H1 (cell line): ENCODE measurements around the gene MRPL54. TPM values are rescaled to one million over a fixed set of nuclear protein-coding genes. Genes with fewer than 3 reads are reported as not detected.

Experiments used
- CTCF ChIA-PET: fragments of 300-600 bp; sonication (Branson Sonifier 250); formaldehyde crosslinking; loops from one replicate; lab custom pipeline; 2021; ENCODE audit not compliant: partially characterized antibody; lab: Charles Lee
- POLR2A ChIA-PET: fragments of 300-600 bp; sonication (Branson Sonifier 250); formaldehyde crosslinking; loops from one replicate; lab custom pipeline; 2021; ENCODE audit warnings: inconsistent platforms; ENCODE audit not compliant: partially characterized antibody; lab: Charles Lee
- DNase-seq, 2 experiments: peaks; one replicate each; pipeline versions ENCODE4 v3.0.0 to v3.0.0-alpha.2; 2010 to 2022; ENCODE audit warnings: low spot score in 2 of 2, low read depth in 1 of 2, mixed read lengths in 1 of 2
- FAIRE-seq: peaks from 2 replicates; lab custom pipeline; 2011; peaks lifted over from hg19 to GRCh38; lab: Jason Lieb, UNC
- H2AFZ ChIP-seq: 2 replicates; pipeline ENCODE4 v1.8.1; 2012; ENCODE audit warnings: low read length, inconsistent platforms
- H2AK5ac ChIP-seq: 2 replicates; pipeline ENCODE4 v1.6.1; 2013; ENCODE audit warnings: low read depth, low read length
- H2BK120ac ChIP-seq: replicated peaks from 2 replicates; pipeline ENCODE3; 2013; ENCODE audit warnings: low read depth, low read length, inconsistent platforms
- H2BK12ac ChIP-seq: 2 replicates; pipeline ENCODE4 v1.6.1; 2013; ENCODE audit warnings: low read depth, low read length
- H2BK15ac ChIP-seq: 2 replicates; pipeline ENCODE4 v1.6.1; 2013; ENCODE audit warnings: low read length
- H2BK20ac ChIP-seq: 2 replicates; pipeline ENCODE4 v1.6.1; 2013; ENCODE audit warnings: low read length
- H2BK5ac ChIP-seq: 2 replicates; pipeline ENCODE4 v1.6.1; 2013; ENCODE audit warnings: low read depth, low read length
- H3K14ac ChIP-seq: 2 replicates; pipeline ENCODE4 v1.6.1; 2013; ENCODE audit warnings: inconsistent platforms; ENCODE audit not compliant: insufficient read length
- H3K18ac ChIP-seq: 2 replicates; pipeline ENCODE4 v1.6.1; 2013; ENCODE audit warnings: low read length; ENCODE audit errors: extremely low read depth
- H3K23ac ChIP-seq: 2 replicates; pipeline ENCODE4 v1.6.1; 2013; ENCODE audit warnings: inconsistent platforms; ENCODE audit not compliant: insufficient read length
- H3K23me2 ChIP-seq: 2 replicates; pipeline ENCODE4 v1.6.1; 2013; ENCODE audit warnings: low read depth, low read length
- H3K27ac ChIP-seq: 2 replicates; pipeline ENCODE4 v1.6.1; 2011; ENCODE audit warnings: low read depth, low read length, inconsistent platforms
- H3K27me3 ChIP-seq, 4 experiments: replicated peaks in 1 of 4; 1 replicate in 1 of 4; 2 replicates in 3 of 4; pipeline versions ENCODE4 v1.6.1 to v1.8.1; 2011 to 2013; ENCODE audit warnings: low read length in 3 of 4, mild to moderate bottlenecking in 3 of 4, inconsistent platforms in 2 of 4, mixed read lengths in 2 of 4, moderate library complexity in 1 of 4; ENCODE audit not compliant: control insufficient read depth in 3 of 4, insufficient read depth in 3 of 4; ENCODE audit errors: extremely low read depth in 1 of 4
- H3K36me3 ChIP-seq, 4 experiments: 2 replicates each; pipeline versions ENCODE4 v1.6.1 to v1.8.1; 2011 to 2013; ENCODE audit warnings: mild to moderate bottlenecking in 4 of 4, low read length in 3 of 4, moderate library complexity in 2 of 4, control low read depth in 1 of 4, inconsistent platforms in 1 of 4; ENCODE audit not compliant: insufficient read depth in 4 of 4, control insufficient read depth in 2 of 4
- H3K4ac ChIP-seq: replicated peaks from 2 replicates; pipeline ENCODE3; 2013; ENCODE audit warnings: low read length, low read depth, mixed read lengths, inconsistent platforms; ENCODE audit not compliant: insufficient read length
- H3K4me1 ChIP-seq, 4 experiments: replicated peaks in 1 of 4; 1 replicate in 1 of 4; 2 replicates in 3 of 4; pipeline versions ENCODE4 v1.6.1 to v1.8.1; 2011 to 2013; ENCODE audit warnings: low read length in 3 of 4, inconsistent platforms in 2 of 4, mixed read lengths in 1 of 4; ENCODE audit not compliant: insufficient read depth in 4 of 4, control insufficient read depth in 3 of 4
- H3K4me2 ChIP-seq, 2 experiments: 2 replicates each; pipeline versions ENCODE4 v1.6.1 to v1.8.1; 2011 to 2013; ENCODE audit warnings: low read depth in 2 of 2, low read length in 2 of 2, control low read depth in 1 of 2, inconsistent platforms in 1 of 2, mild to moderate bottlenecking in 1 of 2; ENCODE audit not compliant: insufficient read depth in 1 of 2
- H3K4me3 ChIP-seq, 4 experiments: fragments of 200-600, 300-600 bp in 1 of 4; sonication (generic), shearing (Covaris generic), sonication (Bioruptor Twin) in 1 of 4; 2 replicates each; pipeline versions ENCODE4 v1.5.1 to v1.8.1; 2011 to 2016; ENCODE audit warnings: low read length in 4 of 4, low read depth in 3 of 4, control low read depth in 2 of 4, inconsistent platforms in 2 of 4, mild to moderate bottlenecking in 2 of 4, mixed read lengths in 1 of 4, moderate library complexity in 1 of 4; ENCODE audit not compliant: insufficient read depth in 2 of 4; ENCODE audit errors: extremely low read depth in 1 of 4
- H3K56ac ChIP-seq: replicated peaks from 2 replicates; pipeline ENCODE3; 2013; ENCODE audit warnings: low read depth, mild to moderate bottlenecking, mixed read lengths, low read length, inconsistent platforms; ENCODE audit not compliant: insufficient read length
- H3K79me1 ChIP-seq: 2 replicates; pipeline ENCODE4 v1.6.1; 2013; ENCODE audit warnings: low read depth, low read length, control low read depth
- H3K79me2 ChIP-seq, 2 experiments: 2 replicates each; pipeline versions ENCODE4 v1.6.1 to v1.8.1; 2012 to 2013; ENCODE audit warnings: low read length in 2 of 2, mild to moderate bottlenecking in 2 of 2, inconsistent platforms in 1 of 2; ENCODE audit not compliant: insufficient read depth in 2 of 2, control insufficient read depth in 1 of 2
- H3K9ac ChIP-seq, 4 experiments: replicated peaks in 1 of 4; 1 replicate in 1 of 4; 2 replicates in 3 of 4; pipeline versions ENCODE4 v1.6.1 to v1.8.1; 2011 to 2013; ENCODE audit warnings: low read depth in 3 of 4, low read length in 3 of 4, control low read depth in 2 of 4, mild to moderate bottlenecking in 2 of 4, moderate library complexity in 2 of 4, inconsistent platforms in 1 of 4; ENCODE audit errors: extremely low read depth in 1 of 4
- H3K9me3 ChIP-seq, 2 experiments: 2 replicates each; pipeline versions ENCODE4 v1.6.1 to v1.8.1; 2012 to 2013; ENCODE audit warnings: mild to moderate bottlenecking in 2 of 2, moderate library complexity in 2 of 2, control low read depth in 1 of 2, inconsistent platforms in 1 of 2, low read depth in 1 of 2, low read length in 1 of 2, mixed read lengths in 1 of 2; ENCODE audit not compliant: insufficient read depth in 2 of 2
- H4K20me1 ChIP-seq, 2 experiments: replicated peaks in 1 of 2; 2 replicates each; pipeline versions ENCODE3 to v1.8.1; 2011 to 2013; ENCODE audit warnings: inconsistent platforms in 2 of 2, low read length in 2 of 2, mild to moderate bottlenecking in 1 of 2; ENCODE audit not compliant: insufficient read depth in 2 of 2, control insufficient read depth in 1 of 2
- H4K5ac ChIP-seq: 2 replicates; pipeline ENCODE4 v1.6.1; 2013; ENCODE audit warnings: low read length, low read depth, mixed read lengths, inconsistent platforms; ENCODE audit not compliant: insufficient read length
- H4K8ac ChIP-seq: 2 replicates; pipeline ENCODE4 v1.8.0; 2013; ENCODE audit warnings: mild to moderate bottlenecking, moderate library complexity, low read length, inconsistent platforms; ENCODE audit not compliant: insufficient read depth; ENCODE audit errors: extremely low read depth
- H4K91ac ChIP-seq: replicated peaks from 2 replicates; pipeline ENCODE3; 2013; ENCODE audit warnings: low read length, mixed read lengths, inconsistent platforms; ENCODE audit not compliant: insufficient read length
- BACH1 ChIP-seq: IDR thresholded peaks from 2 replicates; pipeline ENCODE4 v1.6.1; 2012; ENCODE audit warnings: low read length, improper control_type of control experiment
- CBX5 ChIP-seq: fragments of 300-800, 300-1000 bp; sonication (generic); IDR thresholded peaks from 2 replicates; pipeline ENCODE4 v1.7.1; 2016; ENCODE audit warnings: antibody characterized with exemption, low read length, low read depth
- CHD1 ChIP-seq: IDR thresholded peaks from 2 replicates; pipeline ENCODE4 v1.6.1; 2012; ENCODE audit warnings: low read depth, low read length, improper control_type of control experiment
- CREB1 ChIP-seq: IDR thresholded peaks from 2 replicates; pipeline ENCODE4 v1.6.1; 2012; ENCODE audit warnings: inconsistent platforms
- CTBP2 ChIP-seq: IDR thresholded peaks from 2 replicates; pipeline ENCODE4 v1.7.0; 2011; ENCODE audit warnings: borderline replicate concordance, mild to moderate bottlenecking, moderate library complexity, mixed read lengths, low read length; ENCODE audit not compliant: insufficient read depth, insufficient read length
- EGR1 ChIP-seq: IDR thresholded peaks from 2 replicates; pipeline ENCODE4 v1.6.1; 2011; ENCODE audit warnings: low read depth, low read length, borderline replicate concordance
- PHF8 ChIP-seq: fragments of 200-600 bp; sonication (generic); conservative IDR thresholded peaks from 2 replicates; pipeline ENCODE4 v1.7.1; 2012; ENCODE audit warnings: low read depth, mild to moderate bottlenecking, inconsistent platforms, low read length, moderate library complexity
- POLR2AphosphoS5 ChIP-seq: IDR thresholded peaks from 2 replicates; pipeline ENCODE4 v1.6.1; 2011; ENCODE audit warnings: low read depth, low read length
- POU5F1 ChIP-seq: IDR thresholded peaks from 2 replicates; pipeline ENCODE4 v1.6.1; 2011; ENCODE audit warnings: low read depth, mild to moderate bottlenecking, low read length, moderate library complexity
- RAD21 ChIP-seq, 2 experiments: IDR thresholded peaks in 1 of 2; conservative IDR thresholded peaks in 1 of 2; 2 replicates each; pipeline ENCODE4 v1.6.1; 2011; ENCODE audit warnings: low read depth in 2 of 2, low read length in 2 of 2, improper control_type of control experiment in 1 of 2, inconsistent platforms in 1 of 2, mild to moderate bottlenecking in 1 of 2, moderate library complexity in 1 of 2
- TAF1 ChIP-seq: IDR thresholded peaks from 2 replicates; pipeline ENCODE4 v1.6.1; 2011; ENCODE audit warnings: mild to moderate bottlenecking, low read depth, low read length
- WGBS, 2 experiments: shearing (Covaris generic) in 1 of 2; methylation state at CpG; one replicate each; pipeline versions ENCODE4 v1.1.6 to v1.1.7; 2013 to 2015; ENCODE audit warnings: low lambda C conversion rate in 2 of 2, mixed read lengths in 2 of 2, inconsistent platforms in 1 of 2, low coverage in 1 of 2, missing lambda C conversion rate in 1 of 2; ENCODE audit not compliant: insufficient replicate concordance in 2 of 2, insufficient coverage in 1 of 2, insufficient read length in 1 of 2; ENCODE audit errors: extremely low coverage in 1 of 2, missing lambda C conversion rate in 1 of 2; 5-methylcytosine and 5-hydroxymethylcytosine counted together
- polyA plus RNA-seq, 7 experiments: library from polyadenylated mRNA; depleted of rRNA in 3 of 7; stranded (reverse) in 5 of 7; unstranded in 2 of 7; fragments of >200 nt in 5 of 7; fragments of 200-250 nt in 2 of 7; gene quantifications; 1 replicate in 5 of 7; 2 replicates in 1 of 7; 4 replicates in 1 of 7; pipeline versions ENCODE4 v1.2.1 to v1.2.3, GENCODE V29; 2011 to 2013; ENCODE audit warnings: missing spikeins in 2 of 7, mixed read lengths in 2 of 7
- total RNA-seq: library from RNA; stranded (reverse); fragmentation: NEBNext Ultra II Directional; extraction: Animal tissue kit (Norgen Biotek cat#: 25700); gene quantifications from 2 replicates; pipeline ENCODE4 v1.2.1, GENCODE V29; 2021
- TF ChIP-seq, protein P1 (sequence below): IDR thresholded peaks from 2 replicates; pipeline ENCODE4 v1.6.1; 2012; ENCODE audit warnings: inconsistent platforms

Gene MRPL54
- total and polyA plus RNA-seq, 2 of the 8 experiments (the other 6 are each of a cell fraction or from before 2014, with no cell fraction given): 63.8 to 72.8 TPM

DNA sequence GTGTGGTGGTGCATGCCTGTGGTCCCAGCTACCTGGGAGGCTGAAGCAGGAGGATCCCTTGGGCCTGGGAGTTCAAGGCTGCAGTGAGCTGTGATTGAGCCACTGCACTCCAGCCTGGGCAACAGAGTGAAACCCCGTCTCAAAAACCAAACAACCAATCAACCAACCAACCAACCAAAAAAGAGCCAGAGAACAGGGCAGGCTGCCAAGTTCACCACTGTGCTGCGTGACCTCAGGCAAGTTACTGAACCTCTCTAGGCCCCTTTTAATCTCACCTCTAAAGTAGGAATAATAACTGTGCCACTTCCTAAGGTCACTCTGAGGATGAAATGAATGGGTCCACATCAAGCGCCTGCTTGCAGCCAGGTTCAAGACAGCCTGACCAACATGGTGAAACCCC, 37.4 kb upstream of the MRPL54 start:
- Histone ChIP-seq H3K18ac (no peak overlapping the region; the same call in 1 of the 2 replicates), H2AFZ (no peak overlapping the region), H4K5ac (no peak overlapping the region), H3K9me3 (no peaks in the 10 kb centered on the region), H3K79me2 (no peaks in the 10 kb centered on the region), H3K4me2 (no peak overlapping the region), H3K14ac (no peak overlapping the region), H2BK15ac (no peak overlapping the region), H2BK120ac (no peak overlapping the region), H3K9ac (no peak overlapping the region), H2BK5ac (no peak overlapping the region), H3K79me1 (no peaks in the 10 kb centered on the region), H2BK12ac (0 out of 2 replicates have a peak overlapping the region, but pooled peaks have one; percentile 14), H2AK5ac (no peak overlapping the region), H3K27ac (no peak overlapping the region), H3K4me1 (peaks cover 0 to 15% (median 10%) of the 10 kb centered on the region in 4 experiments; a peak in 6 of 7 replicates), H3K36me3 (no peaks in the 10 kb centered on the region), H4K91ac (no peak overlapping the region), H3K56ac (no peak overlapping the region), H3K4ac (no peak overlapping the region), H3K27me3 (peaks cover 0 to 3% (median 0%) of the 10 kb centered on the region in 4 experiments; a peak in 2 of 7 replicates), H4K20me1 (no peaks in the 10 kb centered on the region), H3K23me2 (peaks cover 8% of the 10 kb centered on the region; the same call in 1 of the 2 replicates), H4K8ac (no peak overlapping the region), H2BK20ac (no peak overlapping the region; the same call in 1 of the 2 replicates), H3K23ac (no peak overlapping the region), H3K4me3 (no peak overlapping the region)
- FAIRE-seq (no peak), DNase-seq (no peak)
- WGBS, 2 experiments: 83% methylated on average over 3 of the region's 3 CpGs; no CpG with 5 or more reads in 1 of the 2 experiments
- CTCF ChIA-PET: interaction anchor here (0.6 to 1.7 kb wide), 7 partner anchors 9 to 959 kb away, joined by 3 to 5 read pairs (median 3); no protein-coding TSS in a partner anchor
- POLR2A ChIA-PET: interaction anchor here (0.6 to 1.8 kb wide), 5 partner anchors 16 to 480 kb away, joined by 3 to 5 read pairs (median 4); partner anchors contain the start of genes EEF2, MRPL54 and TJP3
- no peak for TF ChIP-seq POLR2AphosphoS5
- no peak for TF ChIP-seq RAD21 (IDR thresholded peaks at IDR 0.05 in 1 of 2, conservative IDR thresholded peaks at IDR 0.05 in 1 of 2; ENCODE audit: low read depth in 2 of 2, low read length in 2 of 2)
- TF ChIP-seq CTBP2: no peak
- no peak for TF ChIP-seq PHF8
- no peak for TF ChIP-seq CREB1
- TF ChIP-seq TAF1: no peak
- no peak for TF ChIP-seq EGR1
- TF ChIP-seq BACH1: no peak
- TF ChIP-seq CBX5: no peak
- TF ChIP-seq, protein P1, sequence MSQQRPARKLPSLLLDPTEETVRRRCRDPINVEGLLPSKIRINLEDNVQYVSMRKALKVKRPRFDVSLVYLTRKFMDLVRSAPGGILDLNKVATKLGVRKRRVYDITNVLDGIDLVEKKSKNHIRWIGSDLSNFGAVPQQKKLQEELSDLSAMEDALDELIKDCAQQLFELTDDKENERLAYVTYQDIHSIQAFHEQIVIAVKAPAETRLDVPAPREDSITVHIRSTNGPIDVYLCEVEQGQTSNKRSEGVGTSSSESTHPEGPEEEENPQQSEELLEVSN: no peak
- no peak for TF ChIP-seq CHD1
- no peak for TF ChIP-seq POU5F1
